GM19372 (cell line): Measurements from ENCODE around the gene MEGF6.
"Not testable (repeated sequence)": the region's sequence is repeated elsewhere in the genome, so short reads cannot be mapped to it uniquely, and the experiment has no call there.

Experiments
- ATAC-seq: cut with Tn5 transposase; IDR thresholded peaks from one replicate; pipeline ENCODE4 v1.9.1; 2021; ENCODE audit warnings: mild to moderate bottlenecking, low read depth, moderate library complexity; ENCODE audit not compliant: unreplicated experiment

Gene MEGF6

GRCh38 chr1:3597599-3597964, 13.7 kb downstream of the MEGF6 start:
- no peak for ATAC-seq

GRCh38 chr1:3596663-3597598, 14.4 kb downstream of the MEGF6 start:
- no peak for ATAC-seq

GRCh38 chr1:3595949-3596348, 15.4 kb downstream of the MEGF6 start:
- ATAC-seq: no peak

- ATAC-seq: no peak
These were observed 16.5 kb downstream of the MEGF6 start for GRCh38 chr1:3594706-3595377.

GRCh38 chr1:3593745-3594144, 17.6 kb downstream of the MEGF6 start:
- no peak for ATAC-seq

GRCh38 chr1:3593334-3593733, 18.0 kb downstream of the MEGF6 start:
- ATAC-seq: no peak

- ATAC-seq: no peak
These were observed 20.1 kb downstream of the MEGF6 start for GRCh38 chr1:3590951-3591865.

GRCh38 chr1:3590139-3590763, 21.1 kb downstream of the MEGF6 start:
- no peak for ATAC-seq

- ATAC-seq: no peak
These were observed 22.9 kb downstream of the MEGF6 start for GRCh38 chr1:3588395-3588794.

- no peak for ATAC-seq
These were observed 24.1 kb downstream of the MEGF6 start for GRCh38 chr1:3586986-3587759.

- no peak for ATAC-seq
These were observed 25.3 kb downstream of the MEGF6 start for GRCh38 chr1:3585940-3586568.

GRCh38 chr1:3585353-3585868, 25.9 kb downstream of the MEGF6 start:
- ATAC-seq: not testable (repeated sequence)

- ATAC-seq: no peak
These were observed 26.4 kb downstream of the MEGF6 start for GRCh38 chr1:3584915-3585314.

GRCh38 chr1:3583751-3584150, 27.6 kb downstream of the MEGF6 start:
- not testable (repeated sequence) for ATAC-seq

- ATAC-seq: no peak
These were observed 29.8 kb downstream of the MEGF6 start for GRCh38 chr1:3581296-3582036.

- ATAC-seq: no peak
These were observed 31.1 kb downstream of the MEGF6 start for GRCh38 chr1:3580231-3580630.

GRCh38 chr1:3579626-3580025, 31.7 kb downstream of the MEGF6 start:
- no peak for ATAC-seq

GRCh38 chr1:3578906-3579305, 32.4 kb downstream of the MEGF6 start:
- no peak for ATAC-seq
